Ovary (tissue), 3 donors: Measurements from ENCODE around the gene NKAIN2.

ENCODE experiments used
- EP300 ChIP-seq: sonication (generic); formaldehyde crosslinking; IDR thresholded peaks from one replicate; pipeline ENCODE4 v1.6.1; 2017; ENCODE audit warnings: antibody characterized with exemption
- POLR2A ChIP-seq: fragments of 450-650 bp; IDR thresholded peaks from one replicate; pipeline ENCODE4 v1.6.1; 2017; ENCODE audit warnings: antibody characterized with exemption, mild to moderate bottlenecking, moderate library complexity
- TF ChIP-seq, protein P1 (sequence below), 3 donors: fragments of 450-650 bp in 2 of 3; fragments of 200-600 bp in 1 of 3; IDR thresholded peaks; one replicate each; pipeline versions ENCODE4 v1.5.1 to v1.8.0; 2016 to 2022; ENCODE audit warnings: antibody characterized with exemption in 3 of 3, mild to moderate bottlenecking in 1 of 3
- donor health status: DM: no; HTN: no; CAD: no.

DNA sequence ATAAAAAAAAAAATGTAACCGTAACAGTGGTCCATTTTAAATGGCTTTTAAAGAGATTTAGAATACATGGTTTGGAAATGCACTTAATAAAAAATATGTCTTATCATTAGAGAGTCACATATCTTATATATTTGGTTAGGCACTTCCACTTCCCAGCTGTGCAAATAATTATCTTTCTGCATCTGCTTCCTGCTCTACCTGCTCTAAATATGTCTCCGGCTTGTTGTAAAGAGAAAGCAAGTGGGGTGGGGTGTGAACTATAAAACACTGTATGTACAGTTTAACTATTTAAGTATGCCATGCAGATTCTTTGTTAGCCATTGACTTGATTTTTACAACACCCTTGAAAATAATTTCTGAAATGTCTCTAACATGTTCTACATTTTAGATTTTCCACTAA lies 106.3 kb downstream of the NKAIN2 start:
- TF ChIP-seq POLR2A = no peak
- TF ChIP-seq, protein P1, sequence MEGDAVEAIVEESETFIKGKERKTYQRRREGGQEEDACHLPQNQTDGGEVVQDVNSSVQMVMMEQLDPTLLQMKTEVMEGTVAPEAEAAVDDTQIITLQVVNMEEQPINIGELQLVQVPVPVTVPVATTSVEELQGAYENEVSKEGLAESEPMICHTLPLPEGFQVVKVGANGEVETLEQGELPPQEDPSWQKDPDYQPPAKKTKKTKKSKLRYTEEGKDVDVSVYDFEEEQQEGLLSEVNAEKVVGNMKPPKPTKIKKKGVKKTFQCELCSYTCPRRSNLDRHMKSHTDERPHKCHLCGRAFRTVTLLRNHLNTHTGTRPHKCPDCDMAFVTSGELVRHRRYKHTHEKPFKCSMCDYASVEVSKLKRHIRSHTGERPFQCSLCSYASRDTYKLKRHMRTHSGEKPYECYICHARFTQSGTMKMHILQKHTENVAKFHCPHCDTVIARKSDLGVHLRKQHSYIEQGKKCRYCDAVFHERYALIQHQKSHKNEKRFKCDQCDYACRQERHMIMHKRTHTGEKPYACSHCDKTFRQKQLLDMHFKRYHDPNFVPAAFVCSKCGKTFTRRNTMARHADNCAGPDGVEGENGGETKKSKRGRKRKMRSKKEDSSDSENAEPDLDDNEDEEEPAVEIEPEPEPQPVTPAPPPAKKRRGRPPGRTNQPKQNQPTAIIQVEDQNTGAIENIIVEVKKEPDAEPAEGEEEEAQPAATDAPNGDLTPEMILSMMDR (IDR thresholded peaks at IDR 0.05) = no peak
- TF ChIP-seq EP300 = no peak
